ENCODE data around the gene PVALEF. TPM values are rescaled to one million over a fixed set of nuclear protein-coding genes. Genes with fewer than 3 reads are reported as not detected.
"Not testable (repeated sequence)": the region's sequence is repeated elsewhere in the genome, so short reads cannot be mapped to it uniquely, and the experiment has no call there.

PVALEF gene
- total and polyA plus RNA-seq, 2 experiments from 2014 or later = 0.37 to 0.86 TPM

- Histone ChIP-seq H3K36me3 (no peaks in the 10 kb centered on the region), H3K9me3 (ENCODE audit: low read depth) (no peaks in the 10 kb centered on the region), H3K4me1 (ENCODE audit: low read depth) (no peaks in the 10 kb centered on the region), H3K4me3 (no peak overlapping the region), H3K27me3 (no peaks in the 10 kb centered on the region), H3K27ac (no peak overlapping the region)
- DNase-seq (ENCODE audit: low read depth in 1 of 2, low spot score in 1 of 2) = no peak
- no peak for TF ChIP-seq CTCF (IDR thresholded peaks at IDR 0.05; ENCODE audit: low read depth, low read length)
Measured at GRCh38 chr17:81148986-81149533, 16.2 kb upstream of the PVALEF start.

GRCh38 chr17:81150377-81151077, 14.8 kb upstream of the PVALEF start:
- Histone ChIP-seq H3K4me3 (no peak overlapping the region), H3K27ac (no peak overlapping the region), H3K36me3 (no peaks in the 10 kb centered on the region), H3K9me3 (ENCODE audit: low read depth) (no peaks in the 10 kb centered on the region), H3K27me3 (no peaks in the 10 kb centered on the region), H3K4me1 (ENCODE audit: low read depth) (no peaks in the 10 kb centered on the region)
- DNase-seq (ENCODE audit: low read depth in 1 of 2, low spot score in 1 of 2) = peak in 1 of 2 donors; percentile 7
- TF ChIP-seq CTCF (IDR thresholded peaks at IDR 0.05; ENCODE audit: low read depth, low read length) = no peak

GRCh38 chr17:81151278-81151677, 14.0 kb upstream of the PVALEF start:
- H3K4me1 ChIP-seq (ENCODE audit: low read depth) = no peaks in the 10 kb centered on the region
- H3K9me3 ChIP-seq (ENCODE audit: low read depth) = no peaks in the 10 kb centered on the region
- TF ChIP-seq CTCF (IDR thresholded peaks at IDR 0.05; ENCODE audit: low read depth, low read length) = no peak
- H3K27me3 ChIP-seq = no peaks in the 10 kb centered on the region
- no peak overlapping the region for H3K27ac ChIP-seq
- H3K36me3 ChIP-seq = no peaks in the 10 kb centered on the region
- no peak overlapping the region for H3K4me3 ChIP-seq
- DNase-seq (ENCODE audit: low read depth in 1 of 2, low spot score in 1 of 2) = no peak

GRCh38 chr17:81152288-81152828, 12.9 kb upstream of the PVALEF start:
- H3K4me3 ChIP-seq = no peak overlapping the region
- no peaks in the 10 kb centered on the region for H3K9me3 ChIP-seq (ENCODE audit: low read depth)
- no peak for DNase-seq (ENCODE audit: low read depth in 1 of 2, low spot score in 1 of 2)
- H3K27ac ChIP-seq = no peak overlapping the region
- no peaks in the 10 kb centered on the region for H3K27me3 ChIP-seq
- H3K4me1 ChIP-seq (ENCODE audit: low read depth) = no peaks in the 10 kb centered on the region
- no peak for TF ChIP-seq CTCF (IDR thresholded peaks at IDR 0.05; ENCODE audit: low read depth, low read length)
- no peaks in the 10 kb centered on the region for H3K36me3 ChIP-seq

GRCh38 chr17:81153340-81153803, 11.9 kb upstream of the PVALEF start:
- peak in 1 of 2 donors; percentile 82 for DNase-seq (ENCODE audit: low read depth in 1 of 2, low spot score in 1 of 2)
- Histone ChIP-seq H3K27ac (no peak overlapping the region), H3K9me3 (ENCODE audit: low read depth) (no peaks in the 10 kb centered on the region), H3K4me1 (ENCODE audit: low read depth) (no peaks in the 10 kb centered on the region), H3K4me3 (no peak overlapping the region), H3K36me3 (no peaks in the 10 kb centered on the region), H3K27me3 (no peaks in the 10 kb centered on the region)
- TF ChIP-seq CTCF (IDR thresholded peaks at IDR 0.05; ENCODE audit: low read depth, low read length) = no peak

GRCh38 chr17:81154016-81154415, 11.3 kb upstream of the PVALEF start:
- H3K4me1 ChIP-seq (ENCODE audit: low read depth); H3K27ac ChIP-seq; H3K4me3 ChIP-seq; DNase-seq (ENCODE audit: low read depth in 1 of 2, low spot score in 1 of 2); H3K27me3 ChIP-seq; H3K36me3 ChIP-seq; H3K9me3 ChIP-seq (ENCODE audit: low read depth): not testable (repeated sequence)
